GM18505 (cell line): ENCODE results near the gene NUDCD3.

Source experiments
- ATAC-seq: cut with Tn5 transposase; IDR thresholded peaks from one replicate; pipeline ENCODE4 v1.9.1; 2021; ENCODE audit not compliant: unreplicated experiment
- POLR2A ChIP-seq: IDR thresholded peaks from 4 replicates; pipeline ENCODE4 v1.6.1; 2011; ENCODE audit warnings: borderline replicate concordance; ENCODE audit not compliant: insufficient read depth, insufficient read length; ENCODE audit errors: extremely low read depth

The NUDCD3 gene

DNA sequence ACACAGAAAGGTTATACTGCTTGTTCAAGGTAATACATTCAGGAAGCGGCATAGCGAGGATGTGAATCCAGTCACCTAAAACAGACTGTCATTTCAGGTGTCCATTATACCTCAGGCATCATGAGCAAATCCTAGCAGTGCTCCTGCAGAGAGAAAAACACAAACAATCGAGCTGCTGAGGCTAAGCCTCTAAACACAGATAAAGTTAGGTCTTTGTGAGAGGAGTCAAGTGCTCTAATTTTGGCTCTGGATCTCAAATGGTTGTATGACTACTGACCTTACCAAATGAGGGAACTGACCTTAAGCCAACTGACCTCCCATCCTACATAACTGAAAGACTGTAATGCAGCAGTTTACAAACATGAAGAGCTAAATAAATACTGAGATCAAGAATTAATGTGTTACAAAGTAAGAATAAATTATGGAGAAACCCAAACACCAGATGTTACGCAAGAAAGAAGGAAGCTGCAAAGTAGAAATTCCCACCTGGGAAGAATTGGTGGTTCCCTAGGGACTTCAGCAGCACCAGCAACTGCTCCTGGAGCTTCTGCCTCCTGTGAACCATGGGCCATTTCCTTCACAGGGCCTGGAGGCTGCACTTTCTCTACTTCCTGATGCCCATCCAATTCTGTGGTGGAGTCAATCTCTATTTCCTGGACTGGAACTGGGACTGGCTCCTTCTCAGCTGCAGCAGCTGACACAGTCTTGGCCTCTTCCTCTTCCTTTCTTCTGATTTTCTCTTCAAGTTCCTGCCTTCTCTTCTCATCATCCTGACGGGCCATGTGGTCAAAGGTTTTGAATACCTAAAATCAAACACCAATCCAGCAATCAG, 5.8 kb downstream of the NUDCD3 start:
- ATAC-seq: no peak
- TF ChIP-seq POLR2A: no peak

- no peak for ATAC-seq
- TF ChIP-seq POLR2A: no peak
These were observed 7.7 kb downstream of the NUDCD3 start for GRCh38 chr7:44482502-44483485.

- no peak for TF ChIP-seq POLR2A
- no peak for ATAC-seq
These were observed 12.5 kb downstream of the NUDCD3 start for GRCh38 chr7:44477938-44478337.

DNA sequence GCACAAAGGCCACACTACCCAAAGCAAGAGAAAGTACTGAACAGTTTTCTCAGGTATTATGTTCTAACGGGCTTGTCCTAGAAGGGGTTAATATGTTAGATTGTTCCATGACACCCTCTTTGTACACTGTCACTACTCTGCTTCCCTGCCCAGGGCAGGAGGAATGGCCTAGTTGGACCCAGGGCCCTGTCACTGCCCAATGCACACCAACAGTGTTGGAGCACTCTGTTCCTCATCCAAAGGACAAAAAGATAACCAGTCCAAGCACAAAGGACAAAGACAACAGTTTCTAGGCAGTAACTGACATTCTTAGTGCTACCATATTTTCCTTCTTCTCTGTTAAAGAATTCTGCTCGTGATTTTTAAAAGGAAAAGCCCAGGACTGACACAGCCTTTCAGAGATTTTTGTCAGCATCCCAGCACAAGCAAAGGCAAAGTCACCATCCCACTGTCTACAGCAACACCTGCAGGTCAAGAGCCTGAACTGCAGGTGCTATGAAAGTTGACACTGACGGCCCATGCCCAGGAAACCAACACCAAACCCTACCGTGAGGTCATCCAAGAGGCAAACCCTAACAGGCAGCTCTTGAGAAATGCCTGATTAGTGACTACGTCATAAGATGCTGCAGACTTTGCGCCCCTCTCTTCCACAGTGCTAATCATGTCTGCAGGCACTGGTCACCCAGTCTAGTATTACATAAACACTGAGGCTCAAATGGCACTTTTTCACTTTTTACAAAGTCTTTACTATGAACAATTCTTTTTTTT, 13.2 kb downstream of the NUDCD3 start:
- no peak for TF ChIP-seq POLR2A
- ATAC-seq: no peak

GRCh38 chr7:44476313-44476712, 14.1 kb downstream of the NUDCD3 start:
- ATAC-seq: no peak
- TF ChIP-seq POLR2A: no peak

DNA sequence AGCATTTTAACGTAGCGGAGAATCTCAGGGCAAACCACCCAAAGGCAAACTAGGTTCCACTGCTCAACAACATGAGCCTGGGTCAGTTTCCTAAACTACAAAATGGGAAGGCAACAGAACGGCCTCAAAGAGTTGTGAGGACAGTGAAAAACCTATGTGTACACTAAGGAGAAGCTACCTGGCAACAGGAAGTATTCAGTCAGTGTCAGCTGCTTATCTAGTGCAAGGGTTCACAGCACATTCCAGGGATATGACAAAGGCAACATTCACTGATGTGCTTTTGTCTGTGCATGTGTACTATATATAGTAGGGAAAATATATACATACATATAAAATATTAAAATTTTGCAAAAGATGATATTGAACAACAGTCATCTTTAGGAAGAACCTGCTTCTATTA, 17.2 kb downstream of the NUDCD3 start:
- TF ChIP-seq POLR2A: no peak
- ATAC-seq: no peak

- no peak for TF ChIP-seq POLR2A
- no peak for ATAC-seq
These were observed 17.6 kb downstream of the NUDCD3 start for GRCh38 chr7:44472843-44473242.

DNA sequence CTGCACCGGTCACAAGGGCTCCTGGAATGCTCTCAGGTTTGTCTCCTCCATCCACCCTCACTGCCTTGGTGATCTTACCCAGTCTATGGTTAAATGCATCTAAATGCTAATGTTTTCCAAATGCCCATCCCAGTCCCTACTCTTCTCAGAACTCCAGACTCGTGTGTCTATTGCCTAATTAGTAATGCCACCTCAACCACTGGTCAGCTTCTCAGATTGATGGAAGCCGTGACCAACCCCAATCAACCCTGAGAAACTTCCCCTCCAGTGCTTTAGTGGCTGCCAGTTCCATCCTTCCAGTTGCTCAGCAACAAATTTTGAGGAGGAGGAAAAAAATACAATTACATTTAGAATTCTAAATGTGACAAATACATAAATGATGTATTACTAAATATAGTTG, 18.6 kb downstream of the NUDCD3 start:
- TF ChIP-seq POLR2A: no peak

DNA sequence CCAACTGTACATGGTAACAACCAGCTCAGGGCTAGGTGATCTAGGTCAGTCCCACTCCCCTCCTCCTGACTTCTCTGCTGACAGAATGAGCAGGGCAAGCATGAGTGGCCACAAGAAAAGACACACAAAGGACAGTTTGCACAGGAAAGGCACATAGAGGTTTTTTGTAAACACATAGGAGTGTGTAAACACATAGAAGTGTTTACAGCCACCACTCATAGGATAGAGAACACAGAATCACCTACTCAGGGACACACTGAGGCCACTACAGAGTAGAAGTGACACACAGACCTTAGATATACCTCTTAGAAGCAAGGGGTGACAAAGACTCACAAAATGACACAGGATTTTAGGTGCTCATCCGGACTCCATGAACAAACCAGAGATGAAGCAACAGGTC, 19.0 kb downstream of the NUDCD3 start:
- TF ChIP-seq POLR2A: no peak
- ATAC-seq: no peak

More for the DNA sequence above, 18.6 kb downstream of the NUDCD3 start:
- ATAC-seq: no peak

DNA sequence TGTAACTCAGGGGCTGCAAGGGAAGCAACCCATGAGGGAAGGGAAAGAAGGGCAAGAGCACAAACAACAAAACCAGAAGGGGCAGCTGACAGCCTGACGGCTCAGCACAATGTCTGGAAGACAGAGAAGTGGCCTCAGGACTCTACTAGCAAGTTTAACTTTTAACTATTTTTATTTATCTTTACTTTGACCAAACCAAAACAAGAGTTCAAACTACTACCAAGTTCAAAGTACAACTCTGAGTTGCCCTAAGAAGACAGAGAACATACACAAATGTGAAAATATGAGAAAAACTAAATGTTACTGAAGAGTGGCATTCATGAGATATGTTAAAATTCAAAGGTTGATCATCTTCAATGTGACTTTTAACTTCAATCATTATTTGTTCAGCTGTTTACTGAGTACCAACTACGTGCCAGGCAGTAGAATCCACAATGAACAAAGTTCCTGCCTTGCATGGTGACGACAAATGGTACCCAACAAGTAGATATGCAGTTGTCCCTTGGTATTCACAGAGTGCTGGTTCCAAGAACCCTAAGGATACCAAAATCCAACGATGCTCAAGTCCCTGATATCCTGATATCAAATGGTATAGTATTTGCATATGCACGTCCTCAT, 19.7 kb downstream of the NUDCD3 start:
- ATAC-seq: no peak
- no peak for TF ChIP-seq POLR2A

- no peak for ATAC-seq
- TF ChIP-seq POLR2A: no peak
These were observed 20.4 kb downstream of the NUDCD3 start for GRCh38 chr7:44470135-44470479.

DNA sequence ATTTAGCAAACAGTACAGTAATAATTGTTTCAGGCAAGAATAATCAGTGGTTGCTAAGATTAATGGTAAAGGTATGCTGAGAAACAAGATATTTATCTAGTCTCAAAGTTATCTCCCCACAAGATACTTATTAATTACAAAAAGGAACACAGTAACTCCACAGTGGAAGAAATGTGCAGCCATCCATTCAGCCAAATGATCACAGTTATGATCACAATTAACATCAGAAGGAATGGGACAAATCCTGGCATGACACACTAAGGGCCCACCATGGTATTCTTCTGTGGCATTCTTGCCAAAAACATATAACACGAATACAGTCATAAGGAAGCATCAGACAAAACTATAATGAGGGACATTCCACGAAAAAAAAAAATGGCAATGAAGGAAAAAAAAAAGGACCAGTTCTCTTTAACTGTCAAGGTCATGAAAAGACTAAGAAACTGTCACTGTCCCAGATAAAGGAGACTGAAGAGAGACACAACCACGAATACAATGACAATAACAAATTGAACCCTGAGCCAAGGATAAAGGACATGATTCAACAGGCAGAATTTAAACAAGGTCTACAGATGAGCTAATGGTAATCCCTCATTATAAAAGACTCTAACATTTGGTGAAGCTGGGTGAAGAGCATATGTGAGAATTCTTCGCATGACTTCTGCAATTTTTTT, 20.9 kb downstream of the NUDCD3 start:
- TF ChIP-seq POLR2A: no peak
- ATAC-seq: no peak
